ENCODE results near the gene ARX. TPM values are rescaled to one million over a fixed set of nuclear protein-coding genes. Genes with fewer than 3 reads are reported as not detected.

ARX gene
- total RNA-seq, 1 donor from 2014 or later = not detected

- DNase-seq (ENCODE audit: low read depth) (peak; percentile 10), FAIRE-seq (peak; percentile 74)
- no peak overlapping the region for H3K27ac ChIP-seq (ENCODE audit: low read depth, low read length)
- no peak overlapping the region for H3K9ac ChIP-seq (ENCODE audit: low read length)
- Mint-ChIP-seq H3K9me3 (ENCODE audit: unreplicated experiment) (no peaks in the 10 kb centered on the region), H3K27ac (ENCODE audit: unreplicated experiment) (no peak overlapping the region), H3K4me1 (ENCODE audit: low read depth, unreplicated experiment) (peaks cover 3% of the 10 kb centered on the region), H3K4me3 (ENCODE audit: unreplicated experiment) (no peak overlapping the region), H3K36me3 (ENCODE audit: low read depth, unreplicated experiment) (no peaks in the 10 kb centered on the region), H3K27me3 (ENCODE audit: low read depth, unreplicated experiment) (no peaks in the 10 kb centered on the region)
- H3K79me2 ChIP-seq (ENCODE audit: insufficient read depth, low read length) = no peaks in the 10 kb centered on the region
- no peak overlapping the region for H2AFZ ChIP-seq (ENCODE audit: low read depth, low read length)
- no peaks in the 10 kb centered on the region for H3K4me1 ChIP-seq (ENCODE audit: insufficient read depth, low read length)
- no peak for TF ChIP-seq EZH2 (IDR thresholded peaks at IDR 0.05; ENCODE audit: insufficient read depth, low read length)
- no peak for TF ChIP-seq CTCF (IDR thresholded peaks at IDR 0.05; ENCODE audit: insufficient read depth, low read depth, low read length)
- no peaks in the 10 kb centered on the region for H3K27me3 ChIP-seq (ENCODE audit: insufficient read depth, low read length)
- no peak overlapping the region for H3K4me2 ChIP-seq (ENCODE audit: low read length)
- H3K4me3 ChIP-seq (ENCODE audit: insufficient read depth, low read depth, low read length) = no peak overlapping the region
- H3K9me3 ChIP-seq (ENCODE audit: insufficient read depth, low read depth, low read length) = no peaks in the 10 kb centered on the region
- H3K36me3 ChIP-seq (ENCODE audit: insufficient read depth, low read length) = no peaks in the 10 kb centered on the region
- no peaks in the 10 kb centered on the region for H4K20me1 ChIP-seq (ENCODE audit: insufficient read depth, low read length)
These were observed 51.9 kb downstream of the ARX start for GRCh38 chrX:24963823-24964222.

- no peak for TF ChIP-seq EZH2 (IDR thresholded peaks at IDR 0.05; ENCODE audit: insufficient read depth, low read length)
- no peak for TF ChIP-seq CTCF (IDR thresholded peaks at IDR 0.05; ENCODE audit: insufficient read depth, low read depth, low read length)
- Mint-ChIP-seq H3K4me3 (ENCODE audit: unreplicated experiment) (no peak overlapping the region), H3K36me3 (ENCODE audit: low read depth, unreplicated experiment) (no peaks in the 10 kb centered on the region), H3K27ac (ENCODE audit: unreplicated experiment) (no peak overlapping the region), H3K4me1 (ENCODE audit: low read depth, unreplicated experiment) (peaks cover 3% of the 10 kb centered on the region), H3K27me3 (ENCODE audit: low read depth, unreplicated experiment) (no peaks in the 10 kb centered on the region), H3K9me3 (ENCODE audit: unreplicated experiment) (no peaks in the 10 kb centered on the region)
- DNase-seq (ENCODE audit: low read depth) = no peak
- no peak overlapping the region for H2AFZ ChIP-seq (ENCODE audit: low read depth, low read length)
- H3K4me1 ChIP-seq (ENCODE audit: insufficient read depth, low read length) = no peaks in the 10 kb centered on the region
- FAIRE-seq = no peak
- H3K79me2 ChIP-seq (ENCODE audit: insufficient read depth, low read length) = no peaks in the 10 kb centered on the region
- H3K9me3 ChIP-seq (ENCODE audit: insufficient read depth, low read depth, low read length) = no peaks in the 10 kb centered on the region
- no peaks in the 10 kb centered on the region for H3K36me3 ChIP-seq (ENCODE audit: insufficient read depth, low read length)
- no peak overlapping the region for H3K9ac ChIP-seq (ENCODE audit: low read length)
- H3K27ac ChIP-seq (ENCODE audit: low read depth, low read length) = no peak overlapping the region
- no peak overlapping the region for H3K4me2 ChIP-seq (ENCODE audit: low read length)
- H3K4me3 ChIP-seq (ENCODE audit: insufficient read depth, low read depth, low read length) = no peak overlapping the region
- no peaks in the 10 kb centered on the region for H4K20me1 ChIP-seq (ENCODE audit: insufficient read depth, low read length)
- H3K27me3 ChIP-seq (ENCODE audit: insufficient read depth, low read length) = no peaks in the 10 kb centered on the region
These were observed 54.0 kb downstream of the ARX start for GRCh38 chrX:24961809-24962208.

GRCh38 chrX:24956828-24957227 lies 58.9 kb downstream of the ARX start:
- Histone ChIP-seq H3K9me3 (ENCODE audit: insufficient read depth, low read depth, low read length) (no peaks in the 10 kb centered on the region), H3K36me3 (ENCODE audit: insufficient read depth, low read length) (no peaks in the 10 kb centered on the region), H3K4me3 (ENCODE audit: insufficient read depth, low read depth, low read length) (no peak overlapping the region), H3K4me1 (ENCODE audit: insufficient read depth, low read length) (no peaks in the 10 kb centered on the region), H3K79me2 (ENCODE audit: insufficient read depth, low read length) (no peaks in the 10 kb centered on the region), H3K4me2 (ENCODE audit: low read length) (no peak overlapping the region), H4K20me1 (ENCODE audit: insufficient read depth, low read length) (no peaks in the 10 kb centered on the region), H3K27ac (ENCODE audit: low read depth, low read length) (no peak overlapping the region), H3K9ac (ENCODE audit: low read length) (no peak overlapping the region), H3K27me3 (ENCODE audit: insufficient read depth, low read length) (no peaks in the 10 kb centered on the region), H2AFZ (ENCODE audit: low read depth, low read length) (no peak overlapping the region)
- FAIRE-seq = peak; percentile 65
- Mint-ChIP-seq H3K9me3 (ENCODE audit: unreplicated experiment) (no peaks in the 10 kb centered on the region), H3K4me3 (ENCODE audit: unreplicated experiment) (no peak overlapping the region), H3K27ac (ENCODE audit: unreplicated experiment) (no peak overlapping the region), H3K36me3 (ENCODE audit: low read depth, unreplicated experiment) (no peaks in the 10 kb centered on the region), H3K4me1 (ENCODE audit: low read depth, unreplicated experiment) (no peaks in the 10 kb centered on the region), H3K27me3 (ENCODE audit: low read depth, unreplicated experiment) (no peaks in the 10 kb centered on the region)
- TF ChIP-seq CTCF (IDR thresholded peaks at IDR 0.05; ENCODE audit: insufficient read depth, low read depth, low read length) (no peak), EZH2 (IDR thresholded peaks at IDR 0.05; ENCODE audit: insufficient read depth, low read length) (no peak)
- DNase-seq (ENCODE audit: low read depth) = peak; percentile 6
